ENCODE measurements around the gene ZMIZ2. TPM values are rescaled to one million over a fixed set of nuclear protein-coding genes. Genes with fewer than 3 reads are reported as not detected.
"Not testable (repeated sequence)": the region's sequence is repeated elsewhere in the genome, so short reads cannot be mapped to it uniquely, and the experiment has no call there.

ZMIZ2 gene
- 11.8 and 12.7 TPM in 2 replicates for total RNA-seq (2012; rRNA removed)

DNA sequence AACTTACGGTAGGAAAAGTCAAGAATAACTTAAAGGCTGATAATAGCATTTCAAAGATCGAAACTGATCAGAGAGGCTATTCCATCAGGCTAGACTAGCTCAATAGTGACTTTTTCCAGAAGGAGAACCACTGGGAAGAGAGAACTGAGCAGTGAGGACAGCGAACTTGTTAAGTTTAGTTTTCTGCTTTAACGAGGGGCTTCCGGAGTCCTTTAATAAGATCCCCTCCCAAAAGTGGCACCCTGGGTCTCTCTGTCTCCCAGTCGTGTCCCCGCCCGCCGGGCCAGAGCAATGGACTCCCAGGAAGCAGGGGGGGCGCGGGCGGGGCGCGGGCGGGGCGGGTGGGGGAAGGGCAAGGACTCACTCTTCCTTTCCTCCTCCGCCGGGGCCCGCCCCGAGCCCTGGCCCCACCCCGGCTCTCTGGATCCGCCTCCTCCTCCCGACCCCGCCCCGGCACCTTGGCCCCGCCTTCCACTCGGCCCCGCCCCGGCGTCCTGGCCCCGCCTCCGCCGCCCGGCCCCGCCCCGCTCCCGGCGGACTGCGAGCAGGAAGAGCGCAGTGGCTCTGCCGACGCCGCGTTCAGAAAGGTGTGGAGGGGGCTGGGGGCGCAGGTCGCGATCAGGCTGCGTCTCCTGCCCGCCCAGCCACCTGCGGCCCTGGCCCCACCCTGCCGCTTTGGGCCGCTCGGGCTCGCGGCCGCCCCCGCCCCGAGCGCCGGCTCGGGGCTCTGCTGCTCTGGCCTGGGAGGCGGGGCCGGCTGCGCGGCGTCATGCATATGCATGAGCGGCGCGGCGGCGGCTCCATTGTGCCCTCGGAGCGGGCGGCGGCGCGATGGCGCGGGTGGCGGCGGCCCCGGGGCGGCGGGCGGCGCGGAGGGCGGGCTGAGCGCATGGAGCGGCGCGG lies at the start of gene ZMIZ2:
TSS of gene ZMIZ2 (plus strand) at position 803 of the 903 bp plus-strand sequence. CDS start 7,403 bp downstream, outside the sequence.
- peak within 1 kb of the TSS; percentile 83 for H3K4me3 ChIP-seq (ENCODE audit: low read length)
- no peaks in the 10 kb centered on the region for H3K27me3 ChIP-seq (ENCODE audit: control insufficient read depth, insufficient read depth, low read length)
- no peaks in the 10 kb centered on the region for H3K9me3 ChIP-seq (replicated peaks; ENCODE audit: low read length)
- H3K9ac ChIP-seq (ENCODE audit: low read depth, low read length), result peak within 1 kb of the TSS; percentile 90
- H3K36me3 ChIP-seq (ENCODE audit: insufficient read depth, low read length), result peaks cover 6% of the 10 kb centered on the region
- H3K4me2 ChIP-seq (ENCODE audit: low read length), result peak within 1 kb of the TSS; percentile 93
- H3K4me1 ChIP-seq (ENCODE audit: control insufficient read depth, insufficient read depth, low read length), result peaks cover 17% of the 10 kb centered on the region

GRCh38 chr7:44699598-44699997 lies 49.0 kb upstream of the ZMIZ2 start:
- H3K9ac ChIP-seq (ENCODE audit: low read depth, low read length); H3K9me3 ChIP-seq (replicated peaks; ENCODE audit: low read length); H3K4me2 ChIP-seq (ENCODE audit: low read length); H3K4me1 ChIP-seq (ENCODE audit: control insufficient read depth, insufficient read depth, low read length); H3K4me3 ChIP-seq (ENCODE audit: low read length); H3K27me3 ChIP-seq (ENCODE audit: control insufficient read depth, insufficient read depth, low read length): not testable (repeated sequence)
- peaks cover 57% of the 10 kb centered on the region for H3K36me3 ChIP-seq (ENCODE audit: insufficient read depth, low read length)

DNA sequence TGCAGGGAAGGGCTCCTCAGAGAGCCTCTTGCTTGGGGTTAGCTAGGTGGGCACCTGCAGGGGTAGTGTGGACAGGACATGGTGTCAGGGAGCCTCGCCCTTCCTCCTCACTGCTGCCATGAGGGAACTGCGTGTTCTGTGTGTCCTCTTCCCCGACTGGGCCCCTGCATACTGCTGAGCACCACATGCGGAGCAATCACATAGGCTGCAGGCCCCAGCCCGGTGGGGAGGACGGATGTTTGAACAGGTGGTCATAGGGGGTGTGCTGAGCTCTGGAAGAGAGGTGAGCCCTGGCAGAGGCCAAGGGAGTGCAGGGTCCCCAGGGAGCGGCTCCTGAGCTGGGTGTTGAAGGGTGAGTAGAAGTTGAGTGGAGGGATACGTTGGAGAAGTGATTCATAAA lies 48.3 kb upstream of the ZMIZ2 start:
- Histone ChIP-seq H3K4me2 (ENCODE audit: low read length) (no peak overlapping the region), H3K9ac (ENCODE audit: low read depth, low read length) (no peak overlapping the region), H3K36me3 (ENCODE audit: insufficient read depth, low read length) (peaks cover 56% of the 10 kb centered on the region), H3K4me1 (ENCODE audit: control insufficient read depth, insufficient read depth, low read length) (no peaks in the 10 kb centered on the region), H3K27me3 (ENCODE audit: control insufficient read depth, insufficient read depth, low read length) (no peaks in the 10 kb centered on the region), H3K4me3 (ENCODE audit: low read length) (no peak overlapping the region), H3K9me3 (replicated peaks; ENCODE audit: low read length) (no peaks in the 10 kb centered on the region)

DNA sequence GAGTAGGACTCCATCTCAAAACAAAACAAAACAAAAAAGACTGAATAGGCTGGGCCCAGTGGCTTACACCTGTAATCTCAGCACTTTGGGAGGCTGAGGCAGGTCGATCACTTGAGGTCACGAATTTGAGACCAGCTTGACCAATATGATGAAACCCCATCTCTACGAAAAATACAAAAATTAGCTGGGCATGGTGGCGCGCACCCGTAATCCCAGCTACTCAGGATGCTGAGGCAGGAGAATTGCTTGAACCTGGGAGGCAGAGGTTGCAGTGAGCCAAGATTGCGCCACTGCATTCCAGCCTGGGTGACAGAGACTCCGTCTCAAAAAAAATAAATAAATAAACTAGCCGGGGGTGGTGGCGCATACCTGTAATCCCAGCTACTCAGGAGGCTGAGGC lies 45.3 kb upstream of the ZMIZ2 start:
- H3K36me3 ChIP-seq (ENCODE audit: insufficient read depth, low read length), result peaks cover 43% of the 10 kb centered on the region
- not testable (repeated sequence) for H3K9ac ChIP-seq (ENCODE audit: low read depth, low read length); H3K4me3 ChIP-seq (ENCODE audit: low read length); H3K4me2 ChIP-seq (ENCODE audit: low read length); H3K9me3 ChIP-seq (replicated peaks; ENCODE audit: low read length); H3K27me3 ChIP-seq (ENCODE audit: control insufficient read depth, insufficient read depth, low read length); H3K4me1 ChIP-seq (ENCODE audit: control insufficient read depth, insufficient read depth, low read length)

GRCh38 chr7:44703921-44704320 lies 44.7 kb upstream of the ZMIZ2 start:
- no peaks in the 10 kb centered on the region for H3K27me3 ChIP-seq (ENCODE audit: control insufficient read depth, insufficient read depth, low read length)
- H3K4me1 ChIP-seq (ENCODE audit: control insufficient read depth, insufficient read depth, low read length), result no peaks in the 10 kb centered on the region
- no peaks in the 10 kb centered on the region for H3K9me3 ChIP-seq (replicated peaks; ENCODE audit: low read length)
- no peak overlapping the region for H3K9ac ChIP-seq (ENCODE audit: low read depth, low read length)
- no peak overlapping the region for H3K4me3 ChIP-seq (ENCODE audit: low read length)
- H3K36me3 ChIP-seq (ENCODE audit: insufficient read depth, low read length), result peaks cover 46% of the 10 kb centered on the region
- no peak overlapping the region for H3K4me2 ChIP-seq (ENCODE audit: low read length)

- H3K9me3 ChIP-seq (replicated peaks; ENCODE audit: low read length), result no peaks in the 10 kb centered on the region
- no peak overlapping the region for H3K4me2 ChIP-seq (ENCODE audit: low read length)
- no peaks in the 10 kb centered on the region for H3K27me3 ChIP-seq (ENCODE audit: control insufficient read depth, insufficient read depth, low read length)
- H3K36me3 ChIP-seq (ENCODE audit: insufficient read depth, low read length), result peaks cover 48% of the 10 kb centered on the region
- H3K4me1 ChIP-seq (ENCODE audit: control insufficient read depth, insufficient read depth, low read length), result no peaks in the 10 kb centered on the region
- no peak overlapping the region for H3K9ac ChIP-seq (ENCODE audit: low read depth, low read length)
- no peak overlapping the region for H3K4me3 ChIP-seq (ENCODE audit: low read length)
Measured at GRCh38 chr7:44705434-44705833, 43.2 kb upstream of the ZMIZ2 start.

DNA sequence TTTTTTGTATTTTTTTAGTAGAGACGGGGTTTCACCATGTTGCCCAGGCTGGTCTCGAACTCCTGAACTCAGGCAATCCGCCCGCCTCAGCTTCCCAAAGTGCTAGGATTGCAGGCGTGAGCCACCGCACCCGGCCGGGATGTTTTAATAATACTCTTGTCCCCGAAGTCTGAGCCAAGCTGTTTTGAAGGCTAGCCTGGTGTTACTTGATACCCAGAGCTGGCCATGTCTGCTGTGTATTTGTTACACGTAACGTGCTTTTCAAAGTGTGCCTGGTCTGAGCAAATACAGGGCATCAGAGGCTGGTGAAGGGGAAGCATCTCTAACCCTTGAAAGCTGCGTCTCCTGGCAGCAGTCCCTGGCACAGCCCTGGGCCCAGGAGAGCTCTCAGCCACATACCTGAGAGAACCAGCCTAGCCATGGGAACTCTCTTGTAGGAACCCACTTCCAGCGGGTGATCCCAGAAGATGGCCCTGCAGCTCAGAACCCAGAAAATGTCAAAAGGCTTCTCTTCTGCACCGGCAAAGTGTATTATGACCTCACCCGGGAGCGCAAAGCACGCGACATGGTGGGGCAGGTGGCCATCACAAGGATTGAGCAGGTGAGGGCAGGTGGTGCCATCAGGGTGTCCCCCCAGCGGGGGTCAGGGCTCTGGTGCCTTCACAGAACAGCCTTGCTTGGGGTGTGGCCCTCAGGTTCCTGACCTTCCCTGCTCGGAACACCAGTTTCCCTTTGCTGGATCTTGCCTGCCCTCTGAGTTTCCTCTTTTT lies 41.7 kb upstream of the ZMIZ2 start:
- Histone ChIP-seq H3K9me3 (replicated peaks; ENCODE audit: low read length) (no peaks in the 10 kb centered on the region), H3K27me3 (ENCODE audit: control insufficient read depth, insufficient read depth, low read length) (no peaks in the 10 kb centered on the region), H3K4me3 (ENCODE audit: low read length) (no peak overlapping the region), H3K4me2 (ENCODE audit: low read length) (no peak overlapping the region), H3K4me1 (ENCODE audit: control insufficient read depth, insufficient read depth, low read length) (no peaks in the 10 kb centered on the region), H3K36me3 (ENCODE audit: insufficient read depth, low read length) (peaks cover 38% of the 10 kb centered on the region), H3K9ac (ENCODE audit: low read depth, low read length) (no peak overlapping the region)

DNA sequence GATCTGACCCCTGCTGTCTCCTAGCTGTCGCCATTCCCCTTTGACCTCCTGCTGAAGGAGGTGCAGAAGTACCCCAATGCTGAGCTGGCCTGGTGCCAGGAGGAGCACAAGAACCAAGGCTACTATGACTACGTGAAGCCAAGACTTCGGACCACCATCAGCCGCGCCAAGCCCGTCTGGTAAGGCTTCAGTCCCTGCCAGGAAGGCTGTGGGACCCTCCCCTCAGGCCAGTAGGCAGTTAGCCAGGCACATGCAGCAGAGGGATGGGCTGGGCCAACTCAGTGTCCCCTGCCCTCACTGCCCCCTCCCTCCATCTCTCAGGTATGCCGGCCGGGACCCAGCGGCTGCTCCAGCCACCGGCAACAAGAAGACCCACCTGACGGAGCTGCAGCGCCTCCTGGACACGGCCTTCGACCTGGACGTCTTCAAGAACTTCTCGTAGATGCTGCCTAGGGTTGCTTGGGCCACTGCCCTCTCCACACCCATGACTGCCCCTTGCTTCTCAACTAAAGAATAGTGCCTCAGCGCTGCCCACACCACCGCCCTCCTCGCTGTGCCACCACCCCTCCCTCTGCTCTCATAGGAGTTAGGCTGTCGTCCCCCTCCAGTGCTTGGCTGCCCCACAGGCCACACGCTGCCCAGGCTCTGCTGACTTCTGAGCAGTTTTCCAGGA lies 41.0 kb upstream of the ZMIZ2 start:
- Histone ChIP-seq H3K36me3 (ENCODE audit: insufficient read depth, low read length) (peaks cover 34% of the 10 kb centered on the region), H3K4me1 (ENCODE audit: control insufficient read depth, insufficient read depth, low read length) (no peaks in the 10 kb centered on the region), H3K9me3 (replicated peaks; ENCODE audit: low read length) (no peaks in the 10 kb centered on the region), H3K9ac (ENCODE audit: low read depth, low read length) (no peak overlapping the region), H3K4me3 (ENCODE audit: low read length) (no peak overlapping the region), H3K27me3 (ENCODE audit: control insufficient read depth, insufficient read depth, low read length) (no peaks in the 10 kb centered on the region), H3K4me2 (ENCODE audit: low read length) (no peak overlapping the region)

DNA sequence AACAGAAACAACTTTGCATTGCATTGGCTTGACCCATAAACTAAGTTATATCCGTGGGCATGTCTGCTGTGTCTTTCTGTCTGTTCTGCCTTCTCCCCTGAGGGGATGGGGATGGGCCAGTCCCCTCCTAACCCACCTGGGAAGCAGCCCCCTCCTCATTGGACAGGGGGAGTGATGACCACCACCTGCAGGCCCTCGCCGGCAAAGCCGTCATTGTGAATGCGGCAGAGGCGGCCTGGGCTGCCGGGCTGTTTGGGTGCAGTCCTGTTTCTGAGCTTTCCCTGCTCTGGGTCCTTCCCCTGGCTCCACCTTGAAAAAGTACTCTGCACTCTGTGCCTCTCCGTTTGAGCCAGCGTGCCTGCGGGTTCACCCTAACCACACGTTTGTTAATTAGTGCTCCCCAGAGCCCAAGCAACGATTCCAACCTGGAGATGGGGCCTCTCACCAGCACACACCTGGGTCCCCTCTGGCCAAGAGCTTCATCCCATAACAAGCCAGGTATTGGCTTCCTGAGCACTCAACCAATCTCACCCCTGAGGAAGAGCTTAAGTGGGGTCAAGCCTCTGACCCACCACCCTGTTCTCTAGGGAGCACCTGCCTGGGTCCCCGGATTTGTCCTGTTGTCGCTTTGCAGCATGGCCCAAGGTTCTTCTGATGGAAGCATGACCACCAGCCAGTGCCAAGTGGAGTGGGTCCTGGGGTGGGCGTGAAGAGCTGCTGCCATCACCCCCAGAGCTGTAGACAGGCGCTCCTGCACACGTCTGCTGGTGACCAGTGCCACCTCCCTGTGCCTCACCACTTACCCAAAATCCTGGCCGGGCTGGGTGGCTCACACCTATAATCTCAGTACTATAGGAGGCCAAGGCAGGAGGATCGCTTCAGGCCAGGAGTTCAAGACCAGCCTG lies 39.4 kb upstream of the ZMIZ2 start:
- H3K9ac ChIP-seq (ENCODE audit: low read depth, low read length), result no peak overlapping the region
- no peak overlapping the region for H3K4me3 ChIP-seq (ENCODE audit: low read length)
- no peak overlapping the region for H3K4me2 ChIP-seq (ENCODE audit: low read length)
- peaks cover 27% of the 10 kb centered on the region for H3K36me3 ChIP-seq (ENCODE audit: insufficient read depth, low read length)
- H3K4me1 ChIP-seq (ENCODE audit: control insufficient read depth, insufficient read depth, low read length), result no peaks in the 10 kb centered on the region
- no peaks in the 10 kb centered on the region for H3K27me3 ChIP-seq (ENCODE audit: control insufficient read depth, insufficient read depth, low read length)
- H3K9me3 ChIP-seq (replicated peaks; ENCODE audit: low read length), result no peaks in the 10 kb centered on the region

- no peak overlapping the region for H3K4me2 ChIP-seq (ENCODE audit: low read length)
- peaks cover 27% of the 10 kb centered on the region for H3K36me3 ChIP-seq (ENCODE audit: insufficient read depth, low read length)
- no peaks in the 10 kb centered on the region for H3K9me3 ChIP-seq (replicated peaks; ENCODE audit: low read length)
- no peaks in the 10 kb centered on the region for H3K4me1 ChIP-seq (ENCODE audit: control insufficient read depth, insufficient read depth, low read length)
- no peaks in the 10 kb centered on the region for H3K27me3 ChIP-seq (ENCODE audit: control insufficient read depth, insufficient read depth, low read length)
- H3K9ac ChIP-seq (ENCODE audit: low read depth, low read length), result no peak overlapping the region
- H3K4me3 ChIP-seq (ENCODE audit: low read length), result no peak overlapping the region
Measured at GRCh38 chr7:44709945-44710596, 38.6 kb upstream of the ZMIZ2 start.

All from skeletal muscle satellite cell (primary cell).